HG03108 (cell line): ENCODE data around the gene SLC5A2.
A peak's percentile ranks its signal among the peaks of the same experiment; 100 is the strongest.
"Not testable (repeated sequence)": the region's sequence is repeated elsewhere in the genome, so short reads cannot be mapped to it uniquely, and the experiment has no call there.

Source experiments
- ATAC-seq: cut with Tn5 transposase; IDR thresholded peaks from one replicate; pipeline ENCODE4 v1.9.1; 2021; ENCODE audit warnings: moderate library complexity; ENCODE audit not compliant: unreplicated experiment

SLC5A2 gene

GRCh38 chr16:31483081-31483480, at the start of gene SLC5A2:
SLC5A2 (plus strand) TSS chr16:31483123; CDS start chr16:31483137, 14 bp downstream.
- ATAC-seq: no peak

GRCh38 chr16:31435341-31436220, 47.3 kb upstream of the SLC5A2 start:
- no peak for ATAC-seq

- ATAC-seq: no peak
Observed at GRCh38 chr16:31436221-31437045, 46.5 kb upstream of the SLC5A2 start.

GRCh38 chr16:31438414-31438813, 44.5 kb upstream of the SLC5A2 start:
- no peak for ATAC-seq

- ATAC-seq: not testable (repeated sequence)
Observed at GRCh38 chr16:31439023-31439422, 43.9 kb upstream of the SLC5A2 start.

- ATAC-seq: no peak
Observed at GRCh38 chr16:31439519-31439918, 43.4 kb upstream of the SLC5A2 start.

- ATAC-seq: no peak
Observed at GRCh38 chr16:31440516-31441184, 42.3 kb upstream of the SLC5A2 start.

GRCh38 chr16:31441956-31442355, 41.0 kb upstream of the SLC5A2 start:
- no peak for ATAC-seq

GRCh38 chr16:31445931-31446330, 37.0 kb upstream of the SLC5A2 start:
- ATAC-seq: not testable (repeated sequence)

- ATAC-seq: no peak
Observed at GRCh38 chr16:31451201-31451600, 31.7 kb upstream of the SLC5A2 start.

- no peak for ATAC-seq
Observed at GRCh38 chr16:31451681-31452351, 31.1 kb upstream of the SLC5A2 start.

- no peak for ATAC-seq
Observed at GRCh38 chr16:31452631-31453106, 30.3 kb upstream of the SLC5A2 start.

- ATAC-seq: no peak
Observed at GRCh38 chr16:31453255-31454204, 29.4 kb upstream of the SLC5A2 start.

- ATAC-seq: no peak
Observed at GRCh38 chr16:31455601-31456314, 27.2 kb upstream of the SLC5A2 start.

GRCh38 chr16:31456988-31457360, 25.9 kb upstream of the SLC5A2 start:
- no peak for ATAC-seq

- ATAC-seq: peak; percentile 14
Observed at GRCh38 chr16:31458073-31458843, 24.7 kb upstream of the SLC5A2 start.

- peak; percentile 68 for ATAC-seq
Observed at GRCh38 chr16:31458844-31459686, 23.9 kb upstream of the SLC5A2 start, which contains the start of gene ARMC5. ARMC5 (plus strand) TSS chr16:31459501; CDS start chr16:31459525, 24 bp downstream.
